Rectal smooth muscle tissue (tissue), 1 donor: Measurements from ENCODE around the gene OR2AG2.
A peak's percentile ranks its signal among the peaks of the same experiment; 100 is the strongest.

Experiments
- H3K27ac ChIP-seq: one replicate; pipeline ENCODE4 v1.7.0; 2013; ENCODE audit warnings: low read depth, low read length, inconsistent platforms
- H3K27me3 ChIP-seq: one replicate; pipeline ENCODE4 v1.7.0; 2013; ENCODE audit warnings: low read length; ENCODE audit not compliant: control insufficient read depth, insufficient read depth
- H3K36me3 ChIP-seq: one replicate; pipeline ENCODE4 v1.7.0; 2013; ENCODE audit warnings: low read length; ENCODE audit not compliant: control insufficient read depth, insufficient read depth
- H3K4me1 ChIP-seq: one replicate; pipeline ENCODE4 v1.7.0; 2013; ENCODE audit warnings: low read length; ENCODE audit not compliant: control insufficient read depth, insufficient read depth
- H3K4me3 ChIP-seq: one replicate; pipeline ENCODE4 v1.7.0; 2013; ENCODE audit warnings: low read length
- H3K9ac ChIP-seq: one replicate; pipeline ENCODE4 v1.7.0; 2013; ENCODE audit warnings: low read length

Gene OR2AG2

DNA sequence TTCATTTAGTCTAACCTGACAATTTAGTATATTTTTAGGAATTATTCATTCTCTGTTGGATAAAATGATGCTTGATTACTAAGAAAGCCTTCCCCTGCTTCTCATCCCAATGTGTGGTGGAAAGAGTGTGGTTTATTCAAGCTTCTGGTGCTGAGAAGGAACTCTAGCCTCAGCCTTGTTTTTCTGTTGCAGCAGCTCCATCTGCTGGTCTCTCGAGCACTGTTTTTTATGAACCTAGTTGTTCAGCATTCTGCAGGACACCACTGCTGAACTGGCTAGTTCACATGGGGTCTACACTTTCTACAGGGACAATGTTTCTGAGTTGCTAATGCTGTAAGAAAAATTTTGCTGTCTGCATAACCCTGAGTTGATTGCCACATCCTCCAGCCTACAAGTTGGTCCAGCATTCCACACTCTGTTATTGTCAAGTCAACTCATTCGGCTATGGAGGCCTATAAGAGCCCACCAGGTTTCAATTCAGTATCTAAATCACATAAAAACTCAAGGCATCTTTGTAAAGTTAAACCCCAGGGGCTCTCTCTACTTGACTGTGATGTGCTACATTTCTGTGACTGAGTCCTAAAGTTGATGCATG is 14.3 kb downstream of the OR2AG2 start:
- Histone ChIP-seq H3K4me1 (no peaks in the 10 kb centered on the region), H3K9ac (no peak overlapping the region), H3K4me3 (no peak overlapping the region), H3K27me3 (no peaks in the 10 kb centered on the region), H3K36me3 (no peaks in the 10 kb centered on the region), H3K27ac (no peak overlapping the region)

DNA sequence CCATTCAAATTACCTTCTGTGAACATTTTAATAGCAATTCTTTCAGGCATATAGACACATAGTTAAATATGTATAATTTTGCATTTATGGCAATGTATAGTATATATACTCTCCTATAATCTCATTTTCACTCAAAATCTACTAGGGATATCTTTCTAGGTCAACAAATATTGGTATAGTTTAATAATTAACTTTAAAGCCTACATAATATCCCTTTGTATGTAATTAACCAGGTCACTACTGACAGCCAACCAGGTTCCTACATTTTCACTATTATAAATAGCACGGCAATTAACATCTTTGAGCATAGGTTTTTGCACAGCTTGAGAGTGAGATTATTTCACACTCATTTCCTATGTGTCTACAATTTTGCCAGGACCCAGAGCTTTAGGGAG is 15.8 kb downstream of the OR2AG2 start:
- H3K27ac ChIP-seq, result no peak overlapping the region
- H3K27me3 ChIP-seq, result no peaks in the 10 kb centered on the region
- no peak overlapping the region for H3K4me3 ChIP-seq

DNA sequence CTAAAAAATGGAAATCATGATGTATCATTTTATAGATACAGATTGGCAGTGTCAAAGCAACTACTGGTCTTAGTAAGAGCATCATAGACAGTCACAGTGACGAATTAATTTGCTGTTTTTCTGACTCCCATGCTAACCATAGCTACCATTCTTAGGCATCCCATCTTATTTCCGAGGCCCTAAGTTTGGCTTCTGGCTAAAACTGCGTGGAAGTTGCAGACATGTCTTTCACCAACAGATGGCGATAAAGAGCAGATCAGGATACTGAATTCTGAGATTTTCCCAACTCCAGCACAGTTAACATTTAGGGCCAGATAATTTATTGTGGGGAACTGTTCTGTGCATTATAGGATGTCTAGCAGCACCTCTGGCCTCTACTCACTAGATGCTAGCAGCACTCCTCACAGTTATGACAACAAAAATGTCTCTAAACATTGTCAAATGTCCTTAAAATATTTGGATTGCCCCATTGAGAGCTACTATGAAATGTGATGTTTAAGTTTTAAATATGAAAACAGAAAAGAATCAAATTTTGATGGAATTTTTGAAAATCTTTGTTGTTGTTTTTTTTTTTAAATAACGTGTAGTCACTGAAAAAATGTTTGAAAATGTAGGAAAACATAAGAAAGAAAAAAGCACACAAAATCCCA is 16.3 kb downstream of the OR2AG2 start:
- no peak overlapping the region for H3K27ac ChIP-seq
- no peak overlapping the region for H3K4me3 ChIP-seq
- no peaks in the 10 kb centered on the region for H3K36me3 ChIP-seq
- no peaks in the 10 kb centered on the region for H3K27me3 ChIP-seq
- no peak overlapping the region for H3K9ac ChIP-seq
- H3K4me1 ChIP-seq, result no peaks in the 10 kb centered on the region

More for the DNA sequence above, 15.8 kb downstream of the OR2AG2 start:
- H3K4me1 ChIP-seq, result no peaks in the 10 kb centered on the region
- H3K9ac ChIP-seq, result no peak overlapping the region
- H3K36me3 ChIP-seq, result no peaks in the 10 kb centered on the region

DNA sequence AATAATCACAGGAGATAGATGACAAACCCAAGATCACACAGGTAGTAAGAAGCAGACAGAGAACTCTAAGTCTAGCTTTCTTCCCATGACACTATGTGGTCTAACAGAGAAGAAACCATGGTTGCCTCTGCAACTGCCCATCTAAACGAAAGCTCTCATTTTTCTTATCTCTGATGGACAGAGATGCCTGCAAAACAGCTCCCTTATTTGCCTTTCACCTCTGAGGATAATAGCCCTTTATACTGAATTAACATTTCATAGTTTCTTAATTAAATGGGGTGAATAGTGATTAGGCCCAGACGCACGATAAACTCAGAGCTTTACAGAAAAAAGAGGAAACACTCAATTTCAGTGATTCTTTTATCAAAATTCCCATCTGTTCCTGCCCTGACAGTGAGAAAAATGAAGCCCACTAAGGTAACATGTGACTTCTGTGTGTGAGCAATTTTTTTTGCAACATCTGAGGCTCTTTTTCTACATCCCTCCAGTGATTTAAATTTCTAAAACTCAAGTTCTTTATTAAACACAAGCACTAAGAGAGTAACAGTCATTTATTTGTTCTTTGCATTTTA is 24.6 kb downstream of the OR2AG2 start:
- Histone ChIP-seq H3K4me3 (no peak overlapping the region), H3K27ac (no peak overlapping the region), H3K36me3 (no peaks in the 10 kb centered on the region), H3K9ac (no peak overlapping the region), H3K27me3 (no peaks in the 10 kb centered on the region), H3K4me1 (no peaks in the 10 kb centered on the region)

DNA sequence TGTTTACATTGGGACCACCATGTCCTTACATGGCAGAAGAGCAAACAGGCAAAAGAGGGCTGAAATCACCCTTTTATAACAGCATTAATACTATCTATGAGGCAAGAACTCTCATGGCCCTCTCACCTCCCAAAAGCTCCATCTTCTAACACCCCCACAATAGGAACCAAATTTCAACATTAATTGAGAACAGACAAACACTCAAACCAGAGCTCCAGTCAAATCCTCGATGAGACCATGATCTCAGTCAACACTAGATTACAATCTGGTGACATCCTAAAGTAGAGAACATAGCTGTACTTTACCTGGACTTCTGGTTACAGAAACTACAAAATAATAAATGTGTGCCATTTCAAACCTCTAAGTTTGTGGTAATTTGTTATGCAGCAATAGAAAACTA is 25.1 kb downstream of the OR2AG2 start:
- Histone ChIP-seq H3K4me3 (no peak overlapping the region), H3K27ac (no peak overlapping the region), H3K4me1 (no peaks in the 10 kb centered on the region), H3K36me3 (no peaks in the 10 kb centered on the region), H3K9ac (no peak overlapping the region), H3K27me3 (no peaks in the 10 kb centered on the region)

DNA sequence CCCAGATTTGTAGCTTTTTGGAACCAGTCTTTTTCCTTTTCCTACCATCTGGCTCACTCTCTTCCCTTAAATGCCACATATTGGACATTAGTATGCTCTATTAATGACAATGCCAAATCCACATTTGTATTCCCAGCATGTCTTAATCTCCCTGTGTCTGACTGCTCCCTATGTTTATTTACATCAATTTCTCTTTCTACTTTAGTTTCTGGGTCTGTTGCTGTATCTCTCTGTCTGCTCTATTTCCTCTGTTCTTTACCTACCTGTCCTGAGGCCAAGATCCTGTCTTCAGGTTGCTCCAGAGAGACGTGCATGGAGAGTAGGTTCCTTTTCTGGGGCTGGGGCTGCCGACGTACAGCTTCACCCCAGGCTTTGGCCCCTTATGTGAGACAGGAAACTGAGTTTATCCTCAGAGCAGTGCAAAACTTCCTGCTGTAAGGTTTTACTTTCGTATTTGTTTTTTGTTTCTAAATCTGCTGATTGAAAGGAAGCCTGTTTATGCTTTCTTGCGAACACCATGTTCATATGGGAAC is 25.6 kb downstream of the OR2AG2 start:
- Histone ChIP-seq H3K27me3 (no peaks in the 10 kb centered on the region), H3K4me1 (no peaks in the 10 kb centered on the region), H3K27ac (no peak overlapping the region), H3K36me3 (no peaks in the 10 kb centered on the region), H3K4me3 (peak overlapping the region; percentile 49), H3K9ac (no peak overlapping the region)

DNA sequence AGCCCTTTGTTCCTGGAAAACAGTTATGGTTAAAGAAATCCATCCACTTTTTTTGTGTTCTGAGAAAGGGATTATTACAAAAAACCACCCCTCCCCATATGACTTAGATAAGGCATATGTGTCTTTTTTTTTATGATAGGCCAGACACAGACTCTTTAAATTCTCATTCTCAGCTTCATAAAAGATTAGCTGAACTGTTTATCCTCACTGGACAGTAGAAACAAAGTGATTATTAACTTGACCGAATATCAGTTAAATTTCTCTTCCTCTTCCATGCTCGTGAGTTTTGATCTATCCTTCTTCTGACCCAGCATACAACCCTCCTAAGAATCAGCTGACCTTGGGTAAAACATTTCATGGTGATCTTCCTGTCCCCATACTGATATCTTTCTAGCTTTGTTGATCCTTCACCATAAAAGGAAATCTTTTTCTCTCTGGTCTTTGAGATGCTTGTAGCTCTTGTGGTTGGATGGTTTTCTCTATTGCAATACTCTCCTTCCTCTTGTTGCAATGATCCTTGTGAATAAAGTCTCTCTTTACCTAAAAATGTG is 26.2 kb downstream of the OR2AG2 start:
- H3K4me1 ChIP-seq, result no peaks in the 10 kb centered on the region
- peak overlapping the region; percentile 34 for H3K4me3 ChIP-seq
- H3K9ac ChIP-seq, result no peak overlapping the region
- H3K27ac ChIP-seq, result no peak overlapping the region
- H3K27me3 ChIP-seq, result no peaks in the 10 kb centered on the region
- no peaks in the 10 kb centered on the region for H3K36me3 ChIP-seq

DNA sequence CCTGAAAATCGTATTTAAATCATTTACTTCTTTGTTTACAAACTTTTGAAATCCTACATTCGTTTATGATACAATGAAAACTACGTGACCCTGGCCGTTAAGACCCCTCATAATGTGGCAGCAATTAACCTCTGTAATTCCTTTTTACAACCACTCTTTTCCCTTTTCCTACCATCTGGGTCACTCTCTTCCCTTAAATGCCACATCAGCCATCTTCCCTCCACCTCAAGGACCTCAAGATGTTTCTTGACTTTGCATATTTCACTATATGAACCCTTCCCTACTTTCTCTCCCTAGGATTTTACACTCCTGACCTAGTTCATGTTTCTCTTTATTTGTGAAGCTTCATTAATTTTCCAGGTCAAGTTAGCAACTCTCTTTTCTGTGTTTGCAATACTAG is 26.8 kb downstream of the OR2AG2 start:
- Histone ChIP-seq H3K27me3 (no peaks in the 10 kb centered on the region), H3K9ac (no peak overlapping the region), H3K4me3 (peak overlapping the region; percentile 13), H3K36me3 (no peaks in the 10 kb centered on the region), H3K27ac (no peak overlapping the region), H3K4me1 (no peaks in the 10 kb centered on the region)

DNA sequence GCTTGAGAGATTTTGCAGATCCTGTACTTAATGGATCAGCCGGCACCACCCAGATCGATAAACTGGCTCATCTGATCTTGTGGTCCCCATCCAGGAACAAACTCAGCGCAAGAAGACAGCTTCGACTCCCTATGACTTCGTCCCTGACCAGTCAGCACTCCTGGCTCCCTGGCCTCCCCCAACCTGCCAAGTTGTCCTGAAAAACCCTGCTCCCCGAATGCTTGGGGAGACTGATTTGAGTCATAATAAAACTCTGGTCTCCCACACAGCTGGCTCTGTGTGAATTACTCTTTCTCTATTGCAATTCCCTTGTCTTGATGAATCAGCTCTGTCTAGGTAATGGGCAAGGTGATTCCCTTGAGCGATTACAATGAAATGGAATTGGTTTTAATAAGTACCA is 29.5 kb downstream of the OR2AG2 start:
- no peaks in the 10 kb centered on the region for H3K36me3 ChIP-seq
- H3K27ac ChIP-seq, result no peak overlapping the region
- H3K9ac ChIP-seq, result no peak overlapping the region
- no peaks in the 10 kb centered on the region for H3K27me3 ChIP-seq
- no peak overlapping the region for H3K4me3 ChIP-seq
- no peaks in the 10 kb centered on the region for H3K4me1 ChIP-seq

DNA sequence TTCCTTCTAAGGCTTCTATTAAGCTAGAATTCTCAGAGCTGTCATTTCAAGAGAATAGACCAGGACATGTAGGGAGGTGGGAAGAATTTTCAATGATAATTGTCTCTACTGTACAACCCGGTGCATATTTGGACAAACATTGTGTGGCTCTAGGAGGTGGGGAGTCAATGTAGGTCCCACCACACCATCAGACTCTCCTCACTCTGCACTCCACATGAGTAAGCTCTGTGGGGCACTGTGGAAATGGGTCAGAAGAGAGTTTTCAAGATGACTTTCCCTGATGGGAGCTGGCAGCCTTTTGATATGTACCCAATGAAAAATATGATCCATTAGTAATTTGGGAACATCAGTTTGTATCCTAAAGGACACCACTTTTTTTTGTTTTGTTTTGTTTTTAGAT is 33.2 kb downstream of the OR2AG2 start:
- Histone ChIP-seq H3K9ac (no peak overlapping the region), H3K27ac (no peak overlapping the region), H3K4me1 (no peaks in the 10 kb centered on the region)

DNA sequence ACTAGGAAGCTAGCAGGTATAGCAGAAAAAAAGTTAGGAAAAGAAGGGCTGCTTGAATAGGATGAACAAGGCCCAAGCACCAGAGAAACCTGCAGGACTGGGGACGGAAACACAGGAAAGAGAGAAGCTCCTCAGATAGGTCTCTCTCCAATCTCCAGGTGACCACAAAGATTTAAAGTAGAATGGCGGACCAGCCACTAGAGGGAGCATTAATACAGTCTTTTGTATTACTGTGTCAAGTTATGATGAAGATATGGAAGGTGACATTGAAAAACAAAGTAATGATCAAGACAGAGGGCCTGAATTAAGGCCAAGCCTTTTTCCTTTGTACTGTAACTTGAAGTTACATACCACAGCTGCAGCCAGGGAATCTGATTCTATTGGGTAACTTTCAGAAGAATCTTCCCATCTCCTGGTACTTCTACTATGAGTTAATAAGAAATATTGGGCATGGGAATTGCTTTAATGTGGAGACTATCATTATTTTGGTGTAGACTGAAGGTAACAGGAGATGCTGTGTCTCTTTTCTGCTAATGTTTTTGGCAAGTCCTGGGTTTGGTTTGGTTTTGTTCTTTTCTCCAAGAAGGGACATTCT is 33.8 kb downstream of the OR2AG2 start:
- H3K27me3 ChIP-seq, result no peaks in the 10 kb centered on the region
- H3K27ac ChIP-seq, result no peak overlapping the region
- H3K36me3 ChIP-seq, result no peaks in the 10 kb centered on the region
- H3K4me3 ChIP-seq, result no peak overlapping the region
- no peaks in the 10 kb centered on the region for H3K4me1 ChIP-seq
- H3K9ac ChIP-seq, result no peak overlapping the region

More for the DNA sequence above, 33.2 kb downstream of the OR2AG2 start:
- Histone ChIP-seq H3K27me3 (no peaks in the 10 kb centered on the region), H3K4me3 (no peak overlapping the region), H3K36me3 (no peaks in the 10 kb centered on the region)

DNA sequence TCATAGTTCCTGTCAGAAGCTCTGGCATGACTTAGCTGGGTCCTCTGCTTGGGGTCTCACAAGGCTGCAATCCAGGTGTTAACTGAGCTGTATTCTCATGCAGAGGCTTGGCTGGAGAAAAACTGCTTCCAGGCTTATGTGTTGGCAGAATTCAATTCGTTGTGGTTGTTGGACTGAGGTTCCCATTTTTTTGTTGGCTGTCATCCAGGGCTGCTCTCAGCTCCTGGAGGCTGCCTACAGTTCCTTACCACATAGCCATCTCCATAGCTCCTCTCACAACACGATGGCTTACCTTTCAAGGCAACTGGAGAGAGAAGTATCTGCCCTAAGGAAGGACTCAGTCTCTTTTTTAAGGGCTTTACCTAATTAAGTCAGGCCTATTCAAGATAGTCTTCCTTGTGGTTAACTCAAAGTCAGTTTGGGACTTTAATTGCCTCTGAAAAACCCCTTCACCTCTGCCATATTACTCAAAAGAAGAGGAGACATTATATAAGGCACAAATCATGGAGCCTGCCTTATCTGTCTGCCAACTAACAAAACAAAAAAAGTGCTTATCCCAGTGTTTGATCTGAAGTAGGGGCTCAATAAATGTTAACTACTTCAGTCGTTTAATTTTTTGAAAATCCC is 35.2 kb downstream of the OR2AG2 start:
- H3K4me3 ChIP-seq, result no peak overlapping the region
- no peak overlapping the region for H3K9ac ChIP-seq
- H3K36me3 ChIP-seq, result no peaks in the 10 kb centered on the region
- H3K27ac ChIP-seq, result no peak overlapping the region
- no peaks in the 10 kb centered on the region for H3K27me3 ChIP-seq
- H3K4me1 ChIP-seq, result no peaks in the 10 kb centered on the region
